Peyer's patch (tissue), 4 donors: Measurements from ENCODE around the gene STX1B. TPM values are rescaled to one million over a fixed set of nuclear protein-coding genes. Genes with fewer than 3 reads are reported as not detected.

Experiments
- DNase-seq, 3 donors: peaks; one replicate each; pipeline ENCODE4 v3.0.0-alpha.2; 2017 to 2019
- H3K27ac ChIP-seq, 4 donors: fragments of 200-600 bp; sonication (generic); one replicate each; pipeline ENCODE4 v1.5.1; 2016 to 2019
- H3K27me3 ChIP-seq, 2 donors: fragments of 200-600 bp; sonication (generic); one replicate each; pipeline ENCODE4 v1.5.1; 2019
- H3K36me3 ChIP-seq, 3 donors: fragments of 200-600 bp; sonication (generic); one replicate each; pipeline ENCODE4 v1.5.1; 2016 to 2019
- H3K4me1 ChIP-seq, 4 donors: fragments of 200-600 bp; sonication (generic); one replicate each; pipeline ENCODE4 v1.5.1; 2016 to 2019
- H3K4me3 ChIP-seq, 4 donors: fragments of 200-600 bp; sonication (generic); 1 replicate in 3 of 4; 2 replicates in 1 of 4; pipeline ENCODE4 v1.5.1; 2016 to 2019; ENCODE audit warnings: mild to moderate bottlenecking in 1 of 4
- H3K9me3 ChIP-seq, 4 donors: fragments of 200-600 bp; sonication (generic); one replicate each; pipeline ENCODE4 v1.5.1; 2016 to 2019; ENCODE audit warnings: mild to moderate bottlenecking in 1 of 4
- CTCF ChIP-seq, 6 experiments: fragments of 450-650 bp in 4 of 6; fragments of 200-600 bp in 2 of 6; sonication (generic) in 1 of 6; IDR thresholded peaks; one replicate each; pipeline ENCODE4 v1.5.1; 2017 to 2019; ENCODE audit warnings: antibody characterized with exemption in 6 of 6, mild to moderate bottlenecking in 3 of 6, moderate library complexity in 1 of 6
- POLR2A ChIP-seq, 2 donors: fragments of 450-650 bp; IDR thresholded peaks; one replicate each; pipeline ENCODE4 v1.5.1; 2017; ENCODE audit warnings: antibody characterized with exemption in 2 of 2, mild to moderate bottlenecking in 2 of 2, moderate library complexity in 2 of 2
- total RNA-seq, 4 donors: library from RNA; depleted of rRNA; stranded (reverse); fragments of >200 nt; gene quantifications; one replicate each; pipeline ENCODE4 v1.1.0, GENCODE V29; 2016

Gene STX1B
- total RNA-seq, 4 donors from 2014 or later: 0.18 to 1.3 (median 1.0) TPM; not detected in 1

DNA sequence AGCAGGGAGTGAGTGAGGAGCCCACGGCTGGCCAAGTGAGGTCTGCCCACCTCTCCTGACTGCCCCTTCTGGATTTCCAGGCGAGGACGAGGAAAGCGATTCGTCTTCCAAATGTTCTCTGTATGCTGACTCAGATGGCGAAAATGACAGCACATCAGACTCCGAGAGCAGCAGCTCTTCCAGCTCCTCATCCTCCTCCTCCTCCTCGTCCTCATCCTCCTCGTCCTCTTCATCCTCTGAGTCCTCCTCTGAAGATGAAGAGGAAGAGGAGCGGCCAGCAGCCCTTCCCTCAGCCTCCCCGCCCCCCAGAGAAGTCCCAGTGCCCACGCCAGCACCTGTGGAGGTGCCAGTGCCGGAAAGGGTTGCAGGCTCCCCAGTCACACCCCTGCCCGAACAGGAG is 39.1 kb downstream of the STX1B start:
- Histone ChIP-seq H3K4me3 (no peak overlapping the region), H3K9me3 (no peaks in the 10 kb centered on the region), H3K27me3 (no peaks in the 10 kb centered on the region), H3K36me3 (peaks cover 0 to 96% (median 0%) of the 10 kb centered on the region in 3 donors), H3K4me1 (no peaks in the 10 kb centered on the region), H3K27ac (no peak overlapping the region)
- DNase-seq: no peak
- TF ChIP-seq POLR2A (IDR thresholded peaks at IDR 0.05) (no peak), CTCF (IDR thresholded peaks at IDR 0.05) (no peak)

- no peak overlapping the region for H3K27ac ChIP-seq
- no peak for DNase-seq
- no peaks in the 10 kb centered on the region for H3K9me3 ChIP-seq
- no peak overlapping the region for H3K4me3 ChIP-seq
- H3K27me3 ChIP-seq: no peaks in the 10 kb centered on the region
- H3K4me1 ChIP-seq: no peaks in the 10 kb centered on the region
- TF ChIP-seq CTCF (IDR thresholded peaks at IDR 0.05) (no peak), POLR2A (IDR thresholded peaks at IDR 0.05) (no peak)
- H3K36me3 ChIP-seq: peaks cover 0 to 98% (median 0%) of the 10 kb centered on the region in 3 donors
Observed at GRCh38 chr16:30969246-30969842, 41.1 kb downstream of the STX1B start.

GRCh38 chr16:30967795-30968194 is 42.6 kb downstream of the STX1B start:
- Histone ChIP-seq H3K36me3 (peaks cover 0 to 98% (median 0%) of the 10 kb centered on the region in 3 donors), H3K4me3 (no peak overlapping the region), H3K27me3 (no peaks in the 10 kb centered on the region), H3K4me1 (no peaks in the 10 kb centered on the region), H3K9me3 (no peaks in the 10 kb centered on the region), H3K27ac (no peak overlapping the region)
- TF ChIP-seq POLR2A (IDR thresholded peaks at IDR 0.05) (no peak), CTCF (IDR thresholded peaks at IDR 0.05) (no peak)
- DNase-seq: no peak

GRCh38 chr16:30966033-30966619 is 44.3 kb downstream of the STX1B start:
- TF ChIP-seq CTCF (IDR thresholded peaks at IDR 0.05): no peak
- no peak for TF ChIP-seq POLR2A (IDR thresholded peaks at IDR 0.05)
- H3K27me3 ChIP-seq: no peaks in the 10 kb centered on the region
- DNase-seq: no peak
- peaks cover 0 to 98% (median 0%) of the 10 kb centered on the region in 3 donors for H3K36me3 ChIP-seq
- no peak overlapping the region for H3K27ac ChIP-seq
- no peaks in the 10 kb centered on the region for H3K9me3 ChIP-seq
- no peaks in the 10 kb centered on the region for H3K4me1 ChIP-seq
- no peak overlapping the region for H3K4me3 ChIP-seq

GRCh38 chr16:30965436-30965835 is 45.0 kb downstream of the STX1B start:
- no peak for TF ChIP-seq POLR2A (IDR thresholded peaks at IDR 0.05)
- TF ChIP-seq CTCF (IDR thresholded peaks at IDR 0.05): no peak
- peaks cover 0 to 96% (median 0%) of the 10 kb centered on the region in 3 donors for H3K36me3 ChIP-seq

More at GRCh38 chr16:30965436-30965835, 45.0 kb downstream of the STX1B start:
- Histone ChIP-seq H3K27ac (no peak overlapping the region), H3K4me1 (no peaks in the 10 kb centered on the region), H3K4me3 (no peak overlapping the region), H3K27me3 (no peaks in the 10 kb centered on the region), H3K9me3 (no peaks in the 10 kb centered on the region)
- no peak for DNase-seq
